Stimulated activated CD8-positive, alpha-beta memory T cell treated with anti-CD3 and anti-CD28 coated beads, Interleukin-15, amount 100 ng/mL, for 4 hours (primary cell): ENCODE results near the gene PHACTR1.
"Not testable (repeated sequence)": the region's sequence is repeated elsewhere in the genome, so short reads cannot be mapped to it uniquely, and the experiment has no call there.

Source experiments
- DNase-seq, 2 donors: peaks; one replicate each; pipeline ENCODE4 v3.0.0-alpha.2; 2020; ENCODE audit warnings: low read depth in 2 of 2

Gene PHACTR1

GRCh38 chr6:12903246-12903645, 186.7 kb downstream of the PHACTR1 start:
- no peak for DNase-seq

DNA sequence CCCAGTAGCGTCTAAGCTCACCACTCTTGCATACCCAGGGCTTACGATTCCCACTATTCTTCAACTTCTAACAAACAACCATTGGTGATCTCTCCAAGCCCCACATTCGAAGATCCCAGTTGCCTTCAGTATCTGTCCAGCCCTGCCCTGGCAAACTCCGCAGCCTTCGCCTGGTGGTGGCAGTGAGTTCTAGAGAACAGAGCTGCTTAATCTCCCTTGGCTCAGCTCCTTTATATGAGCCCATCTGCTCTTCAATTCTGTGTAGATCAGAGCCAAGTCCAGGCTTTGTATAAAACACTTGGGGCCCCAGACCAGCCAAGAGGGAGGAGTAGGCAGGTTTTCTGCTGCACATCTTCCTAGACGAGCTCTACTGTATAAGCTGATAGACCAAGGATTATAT, 193.3 kb downstream of the PHACTR1 start:
- no peak for DNase-seq

GRCh38 chr6:12911427-12911826, 194.9 kb downstream of the PHACTR1 start:
- DNase-seq: no peak

DNA sequence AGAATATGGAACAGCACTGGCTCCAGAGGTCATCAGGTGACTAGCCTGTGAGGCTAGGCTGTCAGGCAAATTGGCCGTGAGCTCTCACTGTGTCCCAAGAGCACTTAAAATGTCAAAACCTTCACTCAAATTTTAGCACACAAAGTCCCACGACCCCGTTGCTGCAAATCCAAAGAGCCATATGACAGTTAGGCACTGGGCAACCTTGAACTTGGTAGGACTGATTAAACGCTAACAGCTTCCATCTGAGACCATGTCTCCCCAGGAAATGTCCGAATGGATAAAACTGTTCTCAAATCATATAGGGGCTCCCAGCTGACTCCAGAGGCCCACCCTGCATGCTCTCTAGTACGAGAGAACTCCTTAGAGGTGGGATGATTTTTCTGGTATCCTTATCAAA, 196.6 kb downstream of the PHACTR1 start:
- DNase-seq: no peak

DNA sequence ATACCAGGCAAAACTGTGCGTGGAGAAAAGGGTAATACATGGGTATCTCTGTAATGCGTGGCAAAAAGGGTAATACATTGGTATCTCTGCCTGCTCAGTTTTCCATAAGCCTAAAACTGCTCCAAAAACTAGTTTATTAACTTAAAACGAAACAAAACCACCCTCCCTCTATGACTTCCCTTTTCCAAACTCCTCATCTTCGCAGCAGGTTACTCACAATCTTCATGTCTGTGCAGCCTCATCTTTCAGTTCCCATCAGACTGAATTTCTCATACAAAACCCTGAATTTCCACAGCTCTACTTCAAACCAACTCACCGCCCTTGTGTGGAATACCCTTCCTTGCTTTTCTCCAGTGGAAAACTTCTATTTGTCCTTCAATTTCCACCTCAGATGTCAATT, 199.4 kb downstream of the PHACTR1 start:
- DNase-seq: no peak

- DNase-seq: no peak
Observed at GRCh38 chr6:12916420-12917136, 200.0 kb downstream of the PHACTR1 start.

GRCh38 chr6:12921467-12921866, 204.9 kb downstream of the PHACTR1 start:
- no peak for DNase-seq

DNA sequence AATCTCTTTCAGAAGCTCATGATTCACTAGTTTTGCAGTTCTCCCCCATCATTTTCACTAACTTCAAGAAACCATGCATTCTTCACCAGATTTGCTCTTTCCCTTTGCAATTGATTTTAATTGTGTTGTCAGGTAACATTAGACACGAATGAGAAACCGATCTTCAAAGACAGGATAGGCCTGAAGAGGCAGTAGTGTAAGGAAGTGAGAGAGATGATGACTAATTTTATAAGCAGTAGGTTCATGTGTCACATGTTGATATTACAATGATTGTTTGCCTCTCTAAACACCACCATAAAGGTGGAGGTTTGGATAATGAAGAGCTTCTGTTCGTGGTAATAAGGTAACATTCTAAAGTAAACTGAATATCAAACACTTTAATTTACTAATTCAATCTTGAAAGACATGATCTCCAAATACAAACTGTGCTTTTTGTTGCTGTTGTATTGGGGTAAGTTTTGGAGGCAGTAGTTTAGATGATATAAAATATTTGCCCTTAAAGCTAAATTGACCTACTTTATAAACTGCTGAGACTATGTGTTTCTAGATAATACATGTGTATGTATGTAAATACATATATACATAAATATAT, 207.2 kb downstream of the PHACTR1 start:
- no peak for DNase-seq

DNA sequence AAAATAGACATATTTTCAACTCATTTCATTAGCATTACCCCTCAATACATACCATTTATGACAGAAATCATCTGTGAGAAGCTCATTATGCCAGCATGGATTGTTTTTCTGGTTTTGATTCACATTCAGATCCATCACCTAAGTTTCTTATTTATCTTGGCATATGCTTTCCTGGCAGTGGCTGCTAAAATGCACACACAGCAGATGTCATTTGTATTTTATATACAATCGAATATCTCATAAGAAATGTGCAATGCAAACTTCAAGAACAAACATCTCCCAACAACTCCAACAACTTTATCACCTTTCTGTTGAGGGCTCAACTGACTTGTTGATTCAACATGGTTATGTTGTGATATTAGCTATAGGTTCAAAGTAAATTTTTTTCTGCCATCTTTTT, 208.3 kb downstream of the PHACTR1 start:
- DNase-seq: no peak

GRCh38 chr6:12927746-12928145, 211.2 kb downstream of the PHACTR1 start:
- no peak for DNase-seq

GRCh38 chr6:12929678-12930077, 213.1 kb downstream of the PHACTR1 start:
- no peak for DNase-seq

GRCh38 chr6:12931639-12932038, 215.1 kb downstream of the PHACTR1 start:
- DNase-seq: no peak

GRCh38 chr6:12935637-12936036, 219.1 kb downstream of the PHACTR1 start:
- DNase-seq: no peak

DNA sequence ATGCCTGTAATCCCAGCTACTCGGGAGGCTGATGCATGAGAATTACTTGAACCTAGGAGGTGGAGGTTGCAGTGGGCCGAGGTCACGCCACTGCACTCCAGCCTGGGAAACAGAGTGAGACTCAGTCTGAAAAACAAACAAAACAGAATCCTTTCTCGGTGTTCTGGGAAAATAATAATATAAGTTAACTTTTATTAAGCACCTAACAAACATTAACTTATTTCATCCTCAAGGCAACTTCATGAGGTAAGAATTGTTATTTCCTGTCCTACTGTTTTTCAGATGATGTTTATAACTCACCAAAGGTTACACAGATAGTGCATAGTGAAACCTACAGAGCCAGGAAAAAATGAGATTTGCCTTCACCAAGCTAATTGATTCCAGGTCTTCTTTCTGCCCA, 221.4 kb downstream of the PHACTR1 start:
- no peak for DNase-seq

DNA sequence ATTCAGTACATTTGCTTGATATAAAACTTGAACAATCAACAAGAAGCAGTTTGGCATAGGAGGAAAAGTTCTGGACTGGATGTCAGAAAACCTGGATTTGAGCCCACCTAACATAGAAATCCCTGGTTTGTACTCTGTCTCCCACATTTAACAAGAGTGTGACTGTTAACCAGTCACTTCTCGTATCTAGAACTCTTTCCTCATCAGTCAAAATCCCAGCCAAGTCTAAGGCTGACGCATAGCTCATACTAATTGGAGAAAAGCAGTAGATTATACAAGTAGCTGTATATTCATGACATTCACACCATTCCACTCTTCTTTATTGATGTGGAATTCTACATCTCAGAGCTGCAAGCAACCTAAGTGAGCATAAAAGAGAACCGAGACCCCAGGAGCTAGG, 222.7 kb downstream of the PHACTR1 start:
- DNase-seq: no peak

DNA sequence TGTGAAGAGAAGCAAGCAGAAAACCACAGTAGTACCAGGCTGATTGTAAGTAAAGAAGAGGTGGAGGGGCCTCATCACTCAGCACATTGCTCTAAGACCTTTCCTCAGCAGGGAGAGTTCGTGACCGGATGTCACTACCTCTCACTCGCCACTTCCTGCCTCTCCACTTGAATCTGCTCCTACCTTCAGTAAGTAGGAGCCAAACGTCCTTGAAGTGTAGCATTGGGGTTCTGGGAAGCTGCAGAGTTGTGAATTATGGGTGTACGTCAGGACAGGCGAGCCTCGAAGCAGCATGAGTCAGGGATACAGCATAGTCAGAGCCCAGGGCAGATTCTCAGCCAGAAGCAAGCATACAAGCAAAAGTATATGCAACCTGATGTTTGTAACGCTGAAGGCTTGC, 224.9 kb downstream of the PHACTR1 start:
- no peak for DNase-seq

DNA sequence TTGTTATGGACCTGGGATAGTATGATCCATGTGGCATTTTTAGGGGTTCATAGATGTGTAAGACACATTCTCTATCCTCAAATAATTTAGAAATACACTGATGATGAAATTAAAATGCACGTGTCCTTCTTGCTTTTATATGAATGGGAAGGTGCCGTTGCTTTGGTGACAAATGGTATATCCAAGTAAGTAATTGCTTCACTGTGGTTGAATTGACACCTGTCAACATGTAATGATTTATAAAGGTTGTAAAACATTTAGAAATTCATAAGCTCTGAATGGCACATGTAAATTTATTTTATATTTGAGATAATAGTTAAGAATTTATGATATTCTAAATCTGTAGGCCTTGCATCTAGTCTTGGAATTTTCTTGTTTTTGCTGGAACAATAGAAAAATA, 227.0 kb downstream of the PHACTR1 start:
- no peak for DNase-seq

DNA sequence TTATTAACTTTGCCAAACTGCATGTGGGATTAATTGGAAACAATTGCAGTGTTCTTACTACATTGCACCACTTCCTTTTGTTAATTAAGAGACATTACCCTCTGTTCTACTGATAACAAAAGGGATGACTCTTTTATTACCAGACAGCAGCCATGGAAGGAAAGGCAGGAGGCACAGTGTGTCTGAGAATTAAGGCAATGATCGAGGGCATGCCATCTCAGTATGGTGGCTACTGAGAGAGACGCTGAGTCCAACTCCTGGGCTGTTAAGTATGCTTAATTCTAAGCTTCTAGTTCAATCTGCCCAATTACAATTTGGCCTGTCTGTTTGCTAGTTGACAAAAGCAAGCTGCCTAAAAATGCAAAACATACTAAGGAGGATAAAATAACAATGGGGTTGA, 227.4 kb downstream of the PHACTR1 start:
- DNase-seq: no peak

DNA sequence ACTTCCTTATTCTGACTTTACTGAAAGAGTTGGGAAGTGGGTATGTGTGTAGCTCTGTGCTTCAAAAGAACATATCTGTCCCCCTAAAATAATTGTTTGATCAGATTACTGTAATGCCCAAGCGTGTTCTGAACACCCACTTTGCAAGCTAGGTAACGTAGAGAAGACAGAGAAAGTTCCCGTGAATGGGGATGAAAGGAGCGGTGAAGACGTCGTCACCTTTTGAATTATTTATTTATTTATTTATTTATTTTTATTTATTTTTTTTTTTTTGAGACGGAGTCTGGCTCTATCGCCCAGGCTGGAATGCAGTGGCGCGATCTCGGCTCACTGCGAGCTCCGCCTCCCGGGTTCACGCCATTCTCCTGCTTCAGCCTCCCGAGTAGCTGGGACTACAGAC, 228.0 kb downstream of the PHACTR1 start:
- DNase-seq: not testable (repeated sequence)

DNA sequence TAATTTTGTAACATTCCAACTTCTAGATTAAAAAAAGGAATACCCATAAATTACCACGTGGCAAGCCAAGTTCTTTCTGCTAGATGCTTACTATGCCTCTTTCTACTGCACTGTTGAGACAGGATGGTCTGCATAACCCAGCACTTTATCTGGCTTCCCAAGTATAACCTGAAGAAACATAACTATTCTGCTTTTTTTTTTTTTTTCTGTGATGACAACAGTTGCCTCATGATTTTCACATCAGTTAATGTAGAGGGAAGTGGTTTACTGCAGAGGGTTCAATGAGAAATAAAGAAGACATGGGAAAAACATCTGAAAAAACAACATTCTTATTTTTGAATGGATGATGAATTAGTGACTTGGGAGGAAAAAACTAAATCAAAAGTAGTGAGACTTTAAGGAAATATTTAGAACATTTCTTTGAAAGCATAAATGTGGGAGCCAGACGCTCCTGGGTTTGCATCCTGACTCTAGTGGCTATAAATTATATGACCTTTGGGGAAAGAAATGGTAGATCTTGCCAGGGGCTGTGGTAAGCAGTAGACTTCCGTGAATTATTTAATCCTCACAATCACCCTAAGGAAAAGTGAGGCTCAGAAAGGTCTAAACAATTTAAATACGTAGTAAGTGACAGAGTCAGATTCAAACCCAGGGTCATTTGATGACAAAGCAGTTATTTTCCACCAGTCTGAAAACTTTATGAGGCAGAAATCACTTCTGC, 230.7 kb downstream of the PHACTR1 start:
- DNase-seq: no peak

DNA sequence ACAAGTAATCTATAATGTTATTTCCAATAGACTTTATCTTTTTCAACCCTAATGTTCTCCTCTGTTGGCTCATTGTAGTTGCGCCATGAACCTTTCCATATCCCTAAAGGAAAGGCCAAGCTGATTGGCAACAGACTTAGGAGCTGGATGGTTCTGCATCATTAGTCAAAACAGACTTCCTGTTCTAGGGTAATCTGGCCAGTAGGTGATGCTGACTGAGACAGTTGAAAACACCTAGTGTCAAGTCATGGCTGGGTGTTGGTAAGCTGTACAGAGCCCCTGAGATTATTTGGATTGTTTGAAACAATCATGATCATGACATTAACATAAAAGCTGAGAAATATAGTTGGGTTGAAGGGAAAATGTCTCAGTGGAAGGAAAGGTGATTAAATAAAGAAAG, 231.4 kb downstream of the PHACTR1 start:
- no peak for DNase-seq

DNA sequence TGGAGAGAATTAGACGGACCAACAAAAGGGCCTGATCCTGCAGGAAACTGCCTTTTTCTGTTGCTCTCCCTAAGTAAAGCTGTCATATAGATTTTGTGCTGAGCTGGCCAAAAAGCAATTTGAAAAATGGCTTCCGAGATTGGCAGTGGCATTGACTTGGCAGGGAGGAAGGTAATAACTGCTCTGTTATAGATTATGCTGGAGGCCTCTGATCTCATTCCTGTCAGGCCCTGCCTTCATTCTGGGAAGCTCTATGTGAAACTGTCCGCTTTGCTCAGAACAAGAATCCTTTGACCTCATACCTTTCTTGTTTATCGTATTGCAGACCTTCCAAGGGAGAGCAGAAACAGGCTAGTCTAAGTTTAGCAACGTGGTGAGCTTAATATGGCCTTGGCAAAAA, 234.4 kb downstream of the PHACTR1 start:
- no peak for DNase-seq

- DNase-seq: no peak
Observed at GRCh38 chr6:12951415-12951814, 234.8 kb downstream of the PHACTR1 start.
